Measurements from ENCODE around the gene TMEM18.

The TMEM18 gene

DNA sequence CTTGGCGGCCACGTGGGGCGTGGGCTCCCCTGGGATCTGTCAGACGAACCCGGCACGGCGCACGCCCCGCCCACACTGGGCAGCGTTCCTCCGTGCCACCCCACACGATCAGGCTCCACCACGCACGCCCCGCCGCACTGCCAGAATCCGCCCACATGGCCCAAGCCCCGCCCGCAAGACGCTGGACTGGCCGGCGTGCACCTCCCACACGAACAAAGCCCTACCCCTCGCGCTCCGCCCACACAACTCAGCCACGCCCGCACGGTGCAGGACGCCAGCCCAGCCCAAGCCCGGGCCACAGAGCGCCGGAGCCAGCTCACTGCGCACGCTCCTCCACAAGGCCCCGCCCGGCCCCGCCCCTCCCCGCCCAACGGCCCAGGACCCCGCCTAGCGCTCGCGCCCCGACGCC is 555 bp downstream of the TMEM18 start:
- TF ChIP-seq FOXP2 (optimal IDR thresholded peaks at IDR 0.05; ENCODE audit: borderline replicate concordance, extremely low read depth, extremely low read length, insufficient read depth) (peak; percentile 88), POLR2AphosphoS5 (IDR thresholded peaks at IDR 0.05; ENCODE audit: low read depth, low read length) (no peak), TAF1 (IDR thresholded peaks at IDR 0.05; ENCODE audit: borderline replicate concordance, insufficient read depth, low read length) (no peak), SIN3A (IDR thresholded peaks at IDR 0.05; ENCODE audit: borderline replicate concordance, insufficient read depth, low read length) (peak; percentile 22; the same call in 1 of the 2 replicates)
- TF ChIP-seq, protein P1, sequence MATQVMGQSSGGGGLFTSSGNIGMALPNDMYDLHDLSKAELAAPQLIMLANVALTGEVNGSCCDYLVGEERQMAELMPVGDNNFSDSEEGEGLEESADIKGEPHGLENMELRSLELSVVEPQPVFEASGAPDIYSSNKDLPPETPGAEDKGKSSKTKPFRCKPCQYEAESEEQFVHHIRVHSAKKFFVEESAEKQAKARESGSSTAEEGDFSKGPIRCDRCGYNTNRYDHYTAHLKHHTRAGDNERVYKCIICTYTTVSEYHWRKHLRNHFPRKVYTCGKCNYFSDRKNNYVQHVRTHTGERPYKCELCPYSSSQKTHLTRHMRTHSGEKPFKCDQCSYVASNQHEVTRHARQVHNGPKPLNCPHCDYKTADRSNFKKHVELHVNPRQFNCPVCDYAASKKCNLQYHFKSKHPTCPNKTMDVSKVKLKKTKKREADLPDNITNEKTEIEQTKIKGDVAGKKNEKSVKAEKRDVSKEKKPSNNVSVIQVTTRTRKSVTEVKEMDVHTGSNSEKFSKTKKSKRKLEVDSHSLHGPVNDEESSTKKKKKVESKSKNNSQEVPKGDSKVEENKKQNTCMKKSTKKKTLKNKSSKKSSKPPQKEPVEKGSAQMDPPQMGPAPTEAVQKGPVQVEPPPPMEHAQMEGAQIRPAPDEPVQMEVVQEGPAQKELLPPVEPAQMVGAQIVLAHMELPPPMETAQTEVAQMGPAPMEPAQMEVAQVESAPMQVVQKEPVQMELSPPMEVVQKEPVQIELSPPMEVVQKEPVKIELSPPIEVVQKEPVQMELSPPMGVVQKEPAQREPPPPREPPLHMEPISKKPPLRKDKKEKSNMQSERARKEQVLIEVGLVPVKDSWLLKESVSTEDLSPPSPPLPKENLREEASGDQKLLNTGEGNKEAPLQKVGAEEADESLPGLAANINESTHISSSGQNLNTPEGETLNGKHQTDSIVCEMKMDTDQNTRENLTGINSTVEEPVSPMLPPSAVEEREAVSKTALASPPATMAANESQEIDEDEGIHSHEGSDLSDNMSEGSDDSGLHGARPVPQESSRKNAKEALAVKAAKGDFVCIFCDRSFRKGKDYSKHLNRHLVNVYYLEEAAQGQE (IDR thresholded peaks at IDR 0.05; ENCODE audit: insufficient read depth in 1 of 2, low read depth in 2 of 2, low read length in 2 of 2), result no peak

DNA sequence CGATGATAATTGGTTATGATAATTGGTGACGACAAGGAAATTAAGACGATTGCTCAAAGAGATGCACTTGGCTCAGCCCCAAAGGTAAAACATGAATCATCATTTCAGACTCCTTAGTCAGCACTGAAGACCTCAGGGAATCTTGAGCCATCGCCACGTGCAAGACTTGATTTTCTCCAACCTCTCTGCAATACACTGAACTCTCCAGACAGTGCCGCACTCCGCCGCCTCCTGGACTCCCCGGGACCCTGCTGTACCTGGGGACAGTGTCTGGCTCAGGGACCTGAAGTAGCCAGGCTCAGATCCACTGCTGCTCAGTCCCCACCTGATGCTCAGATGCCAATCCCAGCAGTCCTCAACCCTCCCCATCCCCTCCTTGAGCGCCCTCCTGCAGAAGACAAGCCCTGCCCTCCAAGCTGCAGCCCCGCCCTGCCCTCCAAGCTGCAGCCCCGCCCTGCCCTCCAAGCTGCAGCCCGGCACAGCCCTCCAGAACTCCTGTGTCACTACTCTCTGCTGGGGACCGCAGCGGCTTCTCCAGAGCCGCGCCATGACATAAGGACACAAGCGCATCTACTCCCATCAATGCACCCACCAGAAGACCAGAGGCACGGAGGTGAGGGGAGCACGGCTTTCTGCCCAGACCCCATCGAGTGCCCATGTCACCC is 1.1 kb downstream of the TMEM18 start:
- no peak for TF ChIP-seq FOXP2 (optimal IDR thresholded peaks at IDR 0.05; ENCODE audit: borderline replicate concordance, extremely low read depth, extremely low read length, insufficient read depth)
- TF ChIP-seq TAF1 (IDR thresholded peaks at IDR 0.05; ENCODE audit: borderline replicate concordance, insufficient read depth, low read length), result no peak
- TF ChIP-seq SIN3A (IDR thresholded peaks at IDR 0.05; ENCODE audit: borderline replicate concordance, insufficient read depth, low read length), result no peak
- TF ChIP-seq, protein P1 (IDR thresholded peaks at IDR 0.05; ENCODE audit: insufficient read depth in 1 of 2, low read depth in 2 of 2, low read length in 2 of 2), result no peak
- no peak; the same call in 1 of the 2 replicates for TF ChIP-seq POLR2AphosphoS5 (IDR thresholded peaks at IDR 0.05; ENCODE audit: low read depth, low read length)

DNA sequence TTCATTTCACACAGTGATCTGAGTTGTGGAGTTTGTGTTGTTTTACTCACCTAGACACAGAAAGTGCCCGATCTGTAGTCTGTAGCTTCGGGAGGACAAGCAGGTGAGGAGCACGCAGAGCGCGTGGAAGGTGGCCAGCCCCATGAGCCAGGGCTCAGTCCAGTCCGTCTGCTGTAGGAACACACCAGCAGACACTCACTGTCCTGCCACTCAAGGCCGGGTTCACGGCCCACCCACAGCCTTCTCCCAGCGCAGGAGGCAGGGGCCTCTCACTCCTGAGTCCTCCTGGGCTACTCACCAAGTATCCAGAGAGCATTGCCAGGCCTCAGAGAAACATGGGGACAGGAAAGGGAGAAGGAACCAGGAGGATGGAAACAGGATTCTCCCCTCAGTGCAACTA is 1.7 kb downstream of the TMEM18 start:
- no peak for TF ChIP-seq FOXP2 (optimal IDR thresholded peaks at IDR 0.05; ENCODE audit: borderline replicate concordance, extremely low read depth, extremely low read length, insufficient read depth)
- no peak for TF ChIP-seq POLR2AphosphoS5 (IDR thresholded peaks at IDR 0.05; ENCODE audit: low read depth, low read length)
- TF ChIP-seq, protein P1 (IDR thresholded peaks at IDR 0.05; ENCODE audit: insufficient read depth in 1 of 2, low read depth in 2 of 2, low read length in 2 of 2), result no peak
- no peak for TF ChIP-seq TAF1 (IDR thresholded peaks at IDR 0.05; ENCODE audit: borderline replicate concordance, insufficient read depth, low read length)
- TF ChIP-seq SIN3A (IDR thresholded peaks at IDR 0.05; ENCODE audit: borderline replicate concordance, insufficient read depth, low read length), result no peak

DNA sequence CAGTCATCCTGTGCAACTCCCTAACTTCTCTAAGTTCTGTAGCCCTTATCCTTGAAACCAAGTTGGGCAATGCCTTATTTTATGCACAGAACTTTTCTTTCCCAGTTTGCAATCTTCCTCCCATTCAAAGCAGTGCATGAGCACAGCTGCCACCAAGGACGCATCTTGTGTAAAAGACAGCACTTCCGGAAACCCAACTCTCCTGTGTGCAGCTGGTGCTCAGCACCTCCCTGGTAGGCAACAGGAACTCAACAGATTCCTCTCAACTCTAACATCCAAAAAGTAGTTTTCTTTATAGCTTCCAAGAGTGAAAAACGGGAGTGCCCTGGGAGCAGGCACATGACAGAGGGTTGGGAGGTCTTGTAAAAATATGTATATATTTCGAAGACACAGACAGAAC is 2.2 kb downstream of the TMEM18 start:
- TF ChIP-seq POLR2AphosphoS5 (IDR thresholded peaks at IDR 0.05; ENCODE audit: low read depth, low read length) (no peak), FOXP2 (optimal IDR thresholded peaks at IDR 0.05; ENCODE audit: borderline replicate concordance, extremely low read depth, extremely low read length, insufficient read depth) (no peak), SIN3A (IDR thresholded peaks at IDR 0.05; ENCODE audit: borderline replicate concordance, insufficient read depth, low read length) (no peak)

DNA sequence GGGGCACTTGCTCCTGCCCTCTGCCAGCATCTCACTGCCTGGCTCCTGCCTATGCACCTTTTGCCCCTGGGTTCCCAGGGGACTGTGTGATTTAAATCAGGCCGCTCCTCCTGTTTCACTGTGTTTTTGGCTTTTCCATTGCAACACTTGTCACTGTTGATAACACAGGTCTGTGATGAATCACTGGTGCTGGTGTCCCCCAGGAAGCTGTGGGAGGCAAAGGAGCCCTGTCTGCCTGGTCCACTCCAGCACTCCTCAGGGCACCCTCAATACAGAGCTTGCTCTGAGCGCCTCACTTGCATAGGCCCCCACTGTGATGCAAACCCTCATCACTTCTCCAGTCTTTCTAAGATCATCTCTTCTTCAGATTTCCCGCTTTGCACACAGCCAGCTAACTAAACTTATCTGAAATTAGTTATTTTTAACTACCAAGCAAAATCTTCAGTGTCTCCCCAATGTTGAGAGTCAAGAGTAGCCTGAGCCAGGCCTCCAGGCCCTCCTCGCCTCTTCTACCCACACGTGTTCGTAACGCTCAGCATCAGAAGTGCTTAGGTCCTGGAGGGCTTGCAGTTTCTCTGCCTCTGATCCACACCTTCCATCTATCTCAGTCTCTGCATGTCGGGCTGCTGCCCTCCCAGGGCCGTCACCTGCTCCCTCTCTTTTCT is 2.8 kb downstream of the TMEM18 start:
- no peak for TF ChIP-seq TAF1 (IDR thresholded peaks at IDR 0.05; ENCODE audit: borderline replicate concordance, insufficient read depth, low read length)
- no peak for TF ChIP-seq SIN3A (IDR thresholded peaks at IDR 0.05; ENCODE audit: borderline replicate concordance, insufficient read depth, low read length)
- TF ChIP-seq, protein P1 (IDR thresholded peaks at IDR 0.05; ENCODE audit: insufficient read depth in 1 of 2, low read depth in 2 of 2, low read length in 2 of 2), result no peak
- no peak for TF ChIP-seq POLR2AphosphoS5 (IDR thresholded peaks at IDR 0.05; ENCODE audit: low read depth, low read length)
- no peak for TF ChIP-seq FOXP2 (optimal IDR thresholded peaks at IDR 0.05; ENCODE audit: borderline replicate concordance, extremely low read depth, extremely low read length, insufficient read depth)

Measured in PFSK-1 (cell line).